GM06990 (cell line): ENCODE measurements around the gene DRAXIN.
A peak's percentile ranks its signal among the peaks of the same experiment; 100 is the strongest.

Experiments
- DNase-seq: peaks from one replicate; pipeline ENCODE4 v3.0.0-alpha.2; 2011; ENCODE audit not compliant: insufficient read length; ENCODE audit errors: extremely low read depth
- H3K27me3 ChIP-seq: replicated peaks from 2 replicates; pipeline ENCODE4 v1.6.0; 2011; ENCODE audit warnings: low read length; ENCODE audit not compliant: control insufficient read depth, insufficient read depth
- H3K36me3 ChIP-seq: 2 replicates; pipeline ENCODE4 v1.5.1; 2011; ENCODE audit warnings: low read length; ENCODE audit not compliant: control insufficient read depth, insufficient read depth
- H3K4me3 ChIP-seq: replicated peaks from 2 replicates; pipeline ENCODE4 v1.5.1; 2011; ENCODE audit warnings: low read depth, mild to moderate bottlenecking, control low read depth, low read length
- TF ChIP-seq, protein P1 (sequence below): IDR thresholded peaks from 2 replicates; pipeline ENCODE4 v1.5.1; 2011; ENCODE audit warnings: low read length, control low read depth, mild to moderate bottlenecking, inconsistent platforms; ENCODE audit not compliant: insufficient read depth, poor library complexity, severe bottlenecking

Gene DRAXIN

DNA sequence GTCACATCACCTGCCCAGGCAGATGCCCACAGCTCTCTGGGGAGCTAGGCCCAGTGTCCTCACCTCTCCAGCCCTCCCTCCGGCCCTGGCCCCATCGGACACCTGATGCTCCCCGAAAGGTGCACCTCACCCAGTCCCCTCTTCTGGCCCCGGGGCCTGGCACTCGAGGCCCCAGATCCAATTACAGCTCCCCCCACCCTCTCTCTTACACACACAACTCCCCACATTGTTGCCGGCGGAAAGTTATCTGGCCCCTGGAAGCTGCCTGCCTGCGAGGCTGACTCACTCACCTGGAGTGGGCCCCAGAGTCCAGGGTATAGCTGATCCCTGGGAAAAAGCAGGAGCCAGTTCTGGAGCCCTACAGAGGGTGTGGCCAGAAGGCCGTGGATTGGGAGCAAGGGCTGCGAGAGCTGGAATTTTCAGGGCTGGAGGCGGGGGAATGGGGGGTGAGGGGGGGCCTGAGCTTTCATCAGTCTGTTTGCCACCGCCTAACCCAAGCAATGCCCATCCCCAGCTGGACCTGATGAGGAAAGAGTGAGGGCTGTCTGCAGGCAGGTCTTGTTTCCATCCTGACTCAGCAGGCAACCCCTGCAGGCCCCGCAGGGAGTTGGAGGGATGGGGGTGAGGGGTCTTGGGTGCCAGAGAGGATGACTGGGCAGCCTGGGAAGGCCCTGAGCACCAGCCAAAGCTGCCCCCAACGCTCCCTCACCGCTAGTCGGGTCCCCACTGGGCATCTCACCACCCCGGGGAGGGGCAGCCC lies 38.2 kb upstream of the DRAXIN start:
- no peaks in the 10 kb centered on the region; the same call in 1 of the 2 replicates for H3K27me3 ChIP-seq
- no peak overlapping the region for H3K4me3 ChIP-seq
- no peak for DNase-seq
- H3K36me3 ChIP-seq = no peaks in the 10 kb centered on the region; the same call in 1 of the 2 replicates
- TF ChIP-seq, protein P1, sequence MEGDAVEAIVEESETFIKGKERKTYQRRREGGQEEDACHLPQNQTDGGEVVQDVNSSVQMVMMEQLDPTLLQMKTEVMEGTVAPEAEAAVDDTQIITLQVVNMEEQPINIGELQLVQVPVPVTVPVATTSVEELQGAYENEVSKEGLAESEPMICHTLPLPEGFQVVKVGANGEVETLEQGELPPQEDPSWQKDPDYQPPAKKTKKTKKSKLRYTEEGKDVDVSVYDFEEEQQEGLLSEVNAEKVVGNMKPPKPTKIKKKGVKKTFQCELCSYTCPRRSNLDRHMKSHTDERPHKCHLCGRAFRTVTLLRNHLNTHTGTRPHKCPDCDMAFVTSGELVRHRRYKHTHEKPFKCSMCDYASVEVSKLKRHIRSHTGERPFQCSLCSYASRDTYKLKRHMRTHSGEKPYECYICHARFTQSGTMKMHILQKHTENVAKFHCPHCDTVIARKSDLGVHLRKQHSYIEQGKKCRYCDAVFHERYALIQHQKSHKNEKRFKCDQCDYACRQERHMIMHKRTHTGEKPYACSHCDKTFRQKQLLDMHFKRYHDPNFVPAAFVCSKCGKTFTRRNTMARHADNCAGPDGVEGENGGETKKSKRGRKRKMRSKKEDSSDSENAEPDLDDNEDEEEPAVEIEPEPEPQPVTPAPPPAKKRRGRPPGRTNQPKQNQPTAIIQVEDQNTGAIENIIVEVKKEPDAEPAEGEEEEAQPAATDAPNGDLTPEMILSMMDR = no peak

DNA sequence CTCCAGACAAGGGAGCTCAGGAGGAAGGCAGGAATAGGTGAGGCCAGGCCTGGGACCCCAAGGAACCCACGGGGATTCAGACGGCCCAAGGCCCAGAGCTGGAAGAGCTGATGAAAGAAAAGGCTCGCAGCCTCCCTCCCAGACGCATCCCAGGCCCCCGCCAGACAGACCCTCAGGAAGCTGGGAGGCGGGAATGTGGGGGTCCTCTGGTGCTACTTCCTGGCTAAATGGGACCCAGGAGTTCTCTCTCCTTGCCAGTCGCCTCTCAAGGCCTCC lies 37.7 kb upstream of the DRAXIN start:
- DNase-seq = no peak
- Histone ChIP-seq H3K27me3 (no peaks in the 10 kb centered on the region; the same call in 1 of the 2 replicates), H3K36me3 (no peaks in the 10 kb centered on the region; the same call in none of the 2 replicates), H3K4me3 (peak overlapping the region; percentile 64)
- TF ChIP-seq, protein P1 = no peak

DNA sequence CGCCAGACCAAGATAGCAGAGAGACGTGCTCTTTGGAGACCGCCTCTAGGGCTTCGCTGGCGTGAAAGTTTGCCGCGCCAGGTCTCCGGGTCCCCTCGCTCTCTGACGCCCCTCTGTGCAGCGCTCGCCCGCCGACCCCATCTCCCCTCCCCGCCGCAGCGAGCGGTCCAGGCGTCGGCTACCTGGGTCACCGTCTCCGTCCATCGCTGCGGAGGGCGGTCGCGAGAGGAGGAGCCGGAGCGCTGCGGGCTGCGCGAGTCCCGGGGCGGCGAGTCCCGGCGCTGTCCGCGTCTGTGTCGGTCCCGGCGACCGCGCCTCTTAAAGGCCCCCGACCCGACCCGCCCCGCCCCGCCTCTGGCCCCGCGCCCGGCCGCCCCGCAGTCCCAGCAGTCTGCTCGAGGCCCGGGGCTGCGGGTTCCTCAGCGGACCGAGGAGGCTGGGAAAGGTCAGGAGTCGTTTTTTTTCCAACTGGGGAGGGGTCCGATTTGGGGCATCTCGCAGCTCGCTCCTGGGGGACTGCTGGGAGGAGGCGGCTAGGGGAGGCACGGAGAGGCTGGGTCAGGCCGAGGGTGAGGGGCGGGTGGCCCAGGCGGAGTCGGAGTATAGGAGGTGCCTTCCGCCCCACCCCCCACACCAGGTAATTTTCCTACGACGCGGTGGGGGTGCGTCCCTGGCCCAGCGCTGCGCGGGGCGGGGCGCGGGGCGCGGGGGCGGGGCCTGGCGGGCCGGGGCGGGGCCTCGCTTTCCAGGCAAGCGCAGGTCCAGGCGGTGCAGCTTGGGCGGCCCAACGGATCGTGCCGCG lies 37.2 kb upstream of the DRAXIN start, which contains the start of the genes FBXO2 and FBXO44:
FBXO2 (minus strand) TSS at position 293 of the 802 bp plus-strand sequence; CDS start at position 204, 89 bp downstream.
FBXO44 (plus strand) TSS at position 741 of the 802 bp plus-strand sequence. CDS start 959 bp downstream, outside the sequence.
- Histone ChIP-seq H3K27me3 (no peaks in the 10 kb centered on the region; the same call in 1 of the 2 replicates), H3K4me3 (peak within 1 kb of the TSS; percentile 81), H3K36me3 (no peaks in the 10 kb centered on the region; the same call in none of the 2 replicates)
- TF ChIP-seq, protein P1 = no peak
- no peak for DNase-seq

DNA sequence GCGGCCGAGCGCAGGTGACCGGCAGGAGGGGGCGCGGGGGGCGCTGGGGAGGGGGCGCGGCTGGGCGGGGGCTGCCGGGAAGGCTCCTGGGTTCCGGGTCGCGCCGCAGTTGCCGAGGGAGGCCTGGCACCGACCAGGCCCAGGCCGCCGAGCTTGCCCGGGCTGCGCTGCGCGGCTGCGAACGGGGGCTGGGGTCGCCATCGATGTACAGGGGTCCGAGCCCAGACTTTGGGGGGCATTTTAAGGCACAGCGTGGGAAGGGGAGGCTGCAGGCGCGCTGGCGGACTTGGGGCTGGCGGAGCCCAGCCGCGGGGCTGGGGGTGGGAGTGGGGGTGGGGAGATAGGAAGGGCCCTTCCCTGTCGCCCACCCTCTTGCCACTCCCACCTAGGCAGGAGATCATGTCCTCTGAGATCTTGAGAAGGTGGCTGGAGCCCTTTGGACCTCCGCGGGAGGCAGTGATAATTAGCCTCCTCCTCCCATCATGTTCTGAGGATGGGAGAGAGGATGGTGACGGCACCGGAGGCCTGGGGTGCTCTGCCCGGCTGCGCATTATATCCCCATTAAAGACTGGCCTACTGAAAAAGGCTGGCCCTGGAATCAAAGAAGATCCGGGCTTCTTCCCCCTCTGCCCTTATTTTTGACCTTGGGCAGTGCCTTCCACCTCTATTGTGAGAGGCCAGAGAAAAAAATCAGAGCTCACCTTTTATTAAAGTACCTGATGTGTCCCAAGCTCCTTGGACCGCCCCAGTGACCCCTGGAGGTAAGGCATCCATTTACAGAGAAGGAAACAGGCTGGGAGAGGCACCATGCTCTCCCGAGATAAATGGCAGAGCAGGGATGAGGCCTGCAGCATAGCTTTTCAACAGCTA lies 36.3 kb upstream of the DRAXIN start:
- no peaks in the 10 kb centered on the region; the same call in none of the 2 replicates for H3K36me3 ChIP-seq
- H3K4me3 ChIP-seq = peak overlapping the region; percentile 81
- TF ChIP-seq, protein P1 = no peak
- H3K27me3 ChIP-seq = no peaks in the 10 kb centered on the region; the same call in 1 of the 2 replicates
- no peak for DNase-seq

DNA sequence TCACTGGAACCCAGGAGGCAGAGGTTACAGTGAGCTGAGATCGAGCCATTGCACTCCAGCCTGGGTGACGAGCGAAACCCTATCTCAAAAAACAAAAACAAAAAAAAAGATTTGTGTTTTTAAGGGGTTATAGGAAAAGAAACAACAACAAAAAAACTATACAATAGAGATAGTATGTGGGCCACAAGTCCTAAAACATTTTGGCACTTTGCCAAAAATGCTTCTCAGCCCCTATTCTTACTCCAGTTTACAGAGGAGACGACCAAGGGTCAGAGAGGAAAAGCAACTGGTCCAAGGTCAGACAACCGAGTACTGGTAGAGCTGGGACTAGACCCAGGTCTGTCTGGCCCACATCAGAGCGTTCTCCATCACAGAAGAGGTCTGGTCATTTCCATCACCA lies 33.9 kb upstream of the DRAXIN start:
- Histone ChIP-seq H3K4me3 (no peak overlapping the region), H3K27me3 (no peaks in the 10 kb centered on the region), H3K36me3 (peaks cover 5% of the 10 kb centered on the region)
- no peak for DNase-seq
- TF ChIP-seq, protein P1 = no peak
